ENCODE results near the gene CD109. TPM values are rescaled to one million over a fixed set of nuclear protein-coding genes. Genes with fewer than 3 reads are reported as not detected.
"Not testable (repeated sequence)": the region's sequence is repeated elsewhere in the genome, so short reads cannot be mapped to it uniquely, and the experiment has no call there.

The CD109 gene
- total RNA-seq, 6 experiments from 2014 or later, result 32.5 to 56.3 (median 48.9) TPM

DNA sequence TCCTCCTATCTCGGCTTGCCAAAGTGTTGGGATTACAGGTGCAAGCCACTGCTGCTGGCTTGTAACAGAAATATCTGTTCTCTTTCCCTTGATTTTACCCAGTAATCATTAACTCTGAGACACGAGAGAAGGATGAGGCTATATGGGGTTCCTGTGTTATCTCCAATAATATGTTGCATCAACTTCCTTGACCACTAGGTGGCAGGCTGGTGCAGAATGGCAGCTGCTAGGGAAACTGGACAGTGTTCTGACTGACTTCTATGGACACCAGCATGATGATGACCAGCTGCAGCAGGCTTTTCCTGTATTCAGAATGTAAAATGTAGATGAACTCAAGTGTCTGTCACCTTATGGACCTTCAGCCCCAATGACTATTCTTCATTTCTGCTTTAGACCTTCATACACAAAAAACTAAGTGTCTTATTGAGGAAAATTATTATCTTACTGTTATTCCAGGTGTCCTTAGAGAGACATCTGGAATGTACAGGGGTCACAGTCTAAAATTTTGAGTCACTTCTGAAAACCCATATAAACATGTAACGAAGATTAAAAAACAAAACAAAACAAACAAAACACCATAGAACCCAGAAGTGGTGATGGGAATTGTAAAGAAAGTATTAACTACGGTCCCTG, 20.4 kb upstream of the CD109 start:
- H3K4me3 Mint-ChIP-seq, result no peak overlapping the region
- DNase-seq, result peak; percentile 76
- TF ChIP-seq, protein P1, sequence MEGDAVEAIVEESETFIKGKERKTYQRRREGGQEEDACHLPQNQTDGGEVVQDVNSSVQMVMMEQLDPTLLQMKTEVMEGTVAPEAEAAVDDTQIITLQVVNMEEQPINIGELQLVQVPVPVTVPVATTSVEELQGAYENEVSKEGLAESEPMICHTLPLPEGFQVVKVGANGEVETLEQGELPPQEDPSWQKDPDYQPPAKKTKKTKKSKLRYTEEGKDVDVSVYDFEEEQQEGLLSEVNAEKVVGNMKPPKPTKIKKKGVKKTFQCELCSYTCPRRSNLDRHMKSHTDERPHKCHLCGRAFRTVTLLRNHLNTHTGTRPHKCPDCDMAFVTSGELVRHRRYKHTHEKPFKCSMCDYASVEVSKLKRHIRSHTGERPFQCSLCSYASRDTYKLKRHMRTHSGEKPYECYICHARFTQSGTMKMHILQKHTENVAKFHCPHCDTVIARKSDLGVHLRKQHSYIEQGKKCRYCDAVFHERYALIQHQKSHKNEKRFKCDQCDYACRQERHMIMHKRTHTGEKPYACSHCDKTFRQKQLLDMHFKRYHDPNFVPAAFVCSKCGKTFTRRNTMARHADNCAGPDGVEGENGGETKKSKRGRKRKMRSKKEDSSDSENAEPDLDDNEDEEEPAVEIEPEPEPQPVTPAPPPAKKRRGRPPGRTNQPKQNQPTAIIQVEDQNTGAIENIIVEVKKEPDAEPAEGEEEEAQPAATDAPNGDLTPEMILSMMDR (IDR thresholded peaks at IDR 0.05), result peak; percentile 98
- H3K4me1 Mint-ChIP-seq (ENCODE audit: low read depth), result peaks cover 13% of the 10 kb centered on the region
- no peaks in the 10 kb centered on the region for H3K9me3 Mint-ChIP-seq
- H3K36me3 Mint-ChIP-seq (ENCODE audit: low read depth), result no peaks in the 10 kb centered on the region
- H3K27me3 Mint-ChIP-seq (ENCODE audit: insufficient read depth), result peaks cover 1% of the 10 kb centered on the region
- H3K27ac Mint-ChIP-seq, result no peak overlapping the region

DNA sequence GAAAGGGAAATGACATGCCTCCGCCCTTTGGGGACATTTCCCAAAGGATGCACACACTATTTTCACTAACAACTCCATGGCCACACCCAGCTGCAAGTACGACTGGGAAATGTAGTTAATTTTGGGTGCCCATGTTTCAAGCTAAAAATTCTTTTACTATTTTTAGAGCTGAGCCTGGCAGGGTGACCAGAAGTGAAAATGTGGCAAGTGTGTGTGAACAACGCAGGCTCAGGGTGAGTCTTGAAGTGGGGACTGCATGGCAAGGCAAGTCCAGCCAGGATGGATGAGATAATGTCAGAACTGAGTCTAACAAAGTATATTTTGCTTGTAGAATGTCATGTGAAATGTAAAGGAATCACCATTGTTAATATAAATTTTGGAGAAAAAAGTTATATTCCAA, 17.0 kb upstream of the CD109 start:
- Mint-ChIP-seq H3K27me3 (ENCODE audit: insufficient read depth) (peaks cover 4% of the 10 kb centered on the region), H3K4me1 (ENCODE audit: low read depth) (peaks cover 16% of the 10 kb centered on the region), H3K4me3 (no peak overlapping the region), H3K36me3 (ENCODE audit: low read depth) (peaks cover 8% of the 10 kb centered on the region), H3K9me3 (peaks cover 16% of the 10 kb centered on the region), H3K27ac (no peak overlapping the region)
- TF ChIP-seq, protein P1 (IDR thresholded peaks at IDR 0.05), result no peak
- DNase-seq, result no peak

DNA sequence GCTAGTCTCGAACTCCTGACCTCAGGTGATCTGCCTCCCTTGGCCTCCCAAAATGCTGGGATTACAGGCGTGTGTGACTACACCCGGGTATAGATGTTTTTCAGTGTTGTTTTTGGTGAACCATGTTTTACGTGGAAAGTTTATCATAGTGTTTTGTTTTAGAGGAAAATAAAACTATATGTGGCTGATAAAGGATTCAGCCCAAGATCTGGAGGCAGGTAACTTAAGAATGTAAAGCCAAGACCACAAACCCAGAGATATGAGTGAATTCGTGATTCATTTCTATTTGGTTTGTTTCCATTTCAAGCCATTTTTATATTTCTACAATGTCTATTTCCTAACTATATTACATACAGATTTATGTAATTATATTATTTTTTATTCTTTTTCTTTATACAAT, 16.2 kb upstream of the CD109 start:
- H3K4me3 Mint-ChIP-seq; H3K36me3 Mint-ChIP-seq (ENCODE audit: low read depth); H3K27ac Mint-ChIP-seq; DNase-seq; H3K27me3 Mint-ChIP-seq (ENCODE audit: insufficient read depth): not testable (repeated sequence)
- peaks cover 16% of the 10 kb centered on the region for H3K4me1 Mint-ChIP-seq (ENCODE audit: low read depth)
- peaks cover 19% of the 10 kb centered on the region for H3K9me3 Mint-ChIP-seq

DNA sequence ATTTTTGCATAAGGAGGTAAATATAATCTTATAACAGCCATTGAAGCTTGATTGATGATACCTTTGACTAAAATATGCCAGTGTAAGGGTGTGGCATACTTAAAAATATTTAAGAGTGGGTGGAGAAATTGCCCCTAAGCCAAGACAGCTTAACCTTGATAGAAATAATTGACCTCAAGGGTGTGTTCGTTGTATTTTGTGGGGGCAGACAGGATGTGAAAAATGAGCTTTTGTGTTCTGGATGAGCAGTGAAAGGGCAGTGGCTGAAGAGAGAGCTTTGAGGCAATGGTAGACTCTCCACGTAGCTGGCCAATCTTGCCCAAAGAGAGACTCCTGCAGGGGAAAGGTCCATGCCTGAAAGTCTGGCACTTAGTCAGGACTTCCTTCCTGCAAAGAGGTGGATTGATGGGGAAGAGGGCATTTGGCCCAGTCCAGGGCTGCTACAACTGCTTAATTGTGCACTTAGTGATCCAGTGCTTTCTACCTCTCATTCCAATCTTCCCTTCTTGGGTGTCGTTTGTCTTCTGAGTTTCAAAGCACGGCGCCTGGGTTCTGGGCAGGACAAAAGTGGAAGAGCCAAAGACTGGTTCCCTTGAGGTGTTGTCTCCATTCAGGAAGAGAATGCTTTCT, 15.6 kb upstream of the CD109 start:
- Mint-ChIP-seq H3K27ac (no peak overlapping the region), H3K27me3 (ENCODE audit: insufficient read depth) (peaks cover 4% of the 10 kb centered on the region), H3K9me3 (peaks cover 19% of the 10 kb centered on the region), H3K4me3 (no peak overlapping the region), H3K36me3 (ENCODE audit: low read depth) (peaks cover 8% of the 10 kb centered on the region), H3K4me1 (ENCODE audit: low read depth) (peaks cover 15% of the 10 kb centered on the region)
- TF ChIP-seq, protein P1 (IDR thresholded peaks at IDR 0.05), result no peak
- DNase-seq, result no peak

DNA sequence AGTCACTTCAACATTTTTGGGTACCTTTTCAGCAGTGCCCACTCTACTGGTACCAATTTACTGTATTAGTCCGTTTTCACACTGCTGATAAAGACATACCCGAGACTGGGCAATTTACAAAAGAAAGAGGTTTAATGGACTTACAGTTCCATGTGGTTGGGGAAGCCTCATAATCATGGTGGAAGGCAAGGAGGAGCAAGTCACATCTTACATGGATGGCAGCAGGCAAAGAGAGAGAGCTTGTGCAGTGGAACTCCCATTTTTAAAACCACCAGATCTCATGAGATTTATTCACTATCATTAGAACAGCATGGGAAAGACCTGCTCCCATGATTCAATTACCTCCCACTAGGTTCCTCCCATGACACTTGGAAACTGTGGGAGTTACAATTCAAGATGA, 12.4 kb upstream of the CD109 start:
- H3K9me3 Mint-ChIP-seq, result peaks cover 19% of the 10 kb centered on the region
- H3K4me3 Mint-ChIP-seq; H3K36me3 Mint-ChIP-seq (ENCODE audit: low read depth); DNase-seq; H3K27me3 Mint-ChIP-seq (ENCODE audit: insufficient read depth); H3K27ac Mint-ChIP-seq; H3K4me1 Mint-ChIP-seq (ENCODE audit: low read depth): not testable (repeated sequence)

DNA sequence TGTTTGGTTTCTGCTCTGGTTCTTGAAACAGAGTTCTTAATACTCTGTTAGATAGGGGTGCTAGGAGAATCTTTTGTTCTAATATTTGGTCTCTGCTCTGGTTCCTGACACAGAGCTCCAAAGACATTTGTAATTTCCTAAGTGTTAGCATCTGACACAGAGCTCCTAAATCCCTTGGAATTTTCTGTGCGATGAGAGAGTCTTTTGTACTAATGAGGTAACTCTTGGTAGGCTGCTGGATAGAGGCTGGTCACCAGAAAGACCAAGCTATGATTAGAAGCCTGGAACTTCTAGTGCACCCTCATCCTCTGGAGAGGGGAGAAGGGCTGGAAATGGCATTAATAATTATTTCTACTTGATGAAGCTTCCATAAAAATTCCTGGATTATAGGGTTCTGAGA, 7.7 kb upstream of the CD109 start:
- H3K27ac Mint-ChIP-seq, result no peak overlapping the region
- H3K36me3 Mint-ChIP-seq (ENCODE audit: low read depth), result peaks cover 11% of the 10 kb centered on the region
- no peak for DNase-seq
- TF ChIP-seq, protein P1 (IDR thresholded peaks at IDR 0.05), result no peak
- peaks cover 12% of the 10 kb centered on the region for H3K4me1 Mint-ChIP-seq (ENCODE audit: low read depth)
- no peaks in the 10 kb centered on the region; the same call in 1 of the 2 replicates for H3K27me3 Mint-ChIP-seq (ENCODE audit: insufficient read depth)
- no peak overlapping the region for H3K4me3 Mint-ChIP-seq
- H3K9me3 Mint-ChIP-seq, result peaks cover 9% of the 10 kb centered on the region
